Measurements from ENCODE around the gene SH3RF1.

- TF ChIP-seq CTCF (IDR thresholded peaks at IDR 0.05): no peak
- TF ChIP-seq POLR2AphosphoS5 (IDR thresholded peaks at IDR 0.05; ENCODE audit: low read depth, low read length): no peak
- no peak for TF ChIP-seq REST (IDR thresholded peaks at IDR 0.05; ENCODE audit: insufficient read depth in 1 of 2, low read depth in 2 of 2, low read length in 1 of 2)
Measured at GRCh38 chr4:169108303-169108702, 162.5 kb downstream of the SH3RF1 start.
